Stimulated activated CD8-positive, alpha-beta memory T cell treated with anti-CD3 and anti-CD28 coated beads, Interleukin-12 subunit alpha, Interleukin-12 subunit beta, amount 100 ng/mL, for 24 hours (primary cell): ENCODE data around the gene DCST1.
A peak's percentile ranks its signal among the peaks of the same experiment; 100 is the strongest.

Source experiments
- DNase-seq: peaks from one replicate; pipeline ENCODE4 v3.0.0-alpha.2; 2020; ENCODE audit errors: extremely low read depth

DCST1 gene

GRCh38 chr1:155035936-155036335 is 2.3 kb downstream of the DCST1 start:
- no peak for DNase-seq

GRCh38 chr1:155037043-155037442 is 3.4 kb downstream of the DCST1 start:
- no peak for DNase-seq

GRCh38 chr1:155037851-155038441 is 4.3 kb downstream of the DCST1 start:
- DNase-seq, result no peak

DNA sequence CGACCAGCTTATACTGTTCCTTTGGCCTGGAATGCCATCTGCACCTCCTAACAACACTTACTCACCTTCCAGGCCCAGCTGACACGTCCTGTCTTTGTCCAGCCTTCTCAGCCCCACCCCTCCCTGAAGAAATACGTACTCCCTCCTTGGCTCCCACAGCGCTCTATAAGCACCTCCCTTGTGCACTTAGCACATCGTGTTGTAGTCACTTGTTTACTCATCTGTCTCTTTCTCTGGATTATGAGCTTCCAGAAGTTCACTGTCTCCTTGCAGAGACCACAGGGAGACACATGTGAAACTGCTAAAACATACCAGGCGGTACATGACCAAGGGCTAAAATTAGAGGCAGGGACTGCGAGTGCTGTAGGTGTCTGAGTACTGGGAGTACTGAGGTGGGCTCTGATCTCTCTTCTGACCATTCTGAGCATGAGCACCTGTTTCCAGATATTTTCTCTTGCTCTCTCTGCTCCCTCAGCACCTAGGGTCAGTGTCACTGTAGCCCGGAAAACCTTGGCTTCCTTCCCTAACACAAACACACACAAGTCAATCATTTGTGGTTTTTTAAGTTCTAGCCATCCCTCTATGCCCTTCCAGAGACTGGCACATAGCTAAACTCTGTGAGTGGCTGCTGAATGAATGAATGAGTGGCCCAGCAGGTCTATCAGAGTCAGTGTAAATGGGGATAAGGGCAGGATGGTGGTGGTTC is 5.1 kb downstream of the DCST1 start:
- no peak for DNase-seq

- no peak for DNase-seq
These were observed 5.7 kb downstream of the DCST1 start for GRCh38 chr1:155039308-155039669.

- no peak for DNase-seq
These were observed 6.9 kb downstream of the DCST1 start for GRCh38 chr1:155040358-155041093.

DNA sequence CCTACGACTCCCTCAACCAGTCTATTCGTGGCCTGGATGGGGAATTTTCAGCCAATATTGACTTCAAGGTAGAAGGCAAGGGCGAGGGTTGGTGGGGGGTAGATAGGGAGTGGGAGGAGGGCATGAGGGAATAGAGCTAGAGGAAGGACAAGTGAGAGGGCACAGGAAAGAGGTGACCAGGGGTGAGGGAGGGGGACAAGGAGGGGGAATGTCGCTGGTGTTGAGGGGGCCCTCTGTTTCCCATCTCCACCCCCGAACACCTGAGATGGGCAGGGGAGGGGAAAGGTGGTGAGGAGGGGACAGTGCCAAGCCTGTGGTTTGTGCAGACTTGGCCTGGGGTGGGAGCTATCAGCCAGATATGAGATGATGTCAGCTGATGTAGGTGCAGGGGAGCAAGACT is 9.2 kb downstream of the DCST1 start:
- no peak for DNase-seq

GRCh38 chr1:155043301-155043702 is 9.7 kb downstream of the DCST1 start:
- DNase-seq, result no peak

GRCh38 chr1:155043793-155044192 is 10.2 kb downstream of the DCST1 start:
- no peak for DNase-seq

GRCh38 chr1:155044365-155044764 is 10.7 kb downstream of the DCST1 start:
- no peak for DNase-seq

GRCh38 chr1:155044812-155045657 is 11.4 kb downstream of the DCST1 start:
- DNase-seq, result no peak

DNA sequence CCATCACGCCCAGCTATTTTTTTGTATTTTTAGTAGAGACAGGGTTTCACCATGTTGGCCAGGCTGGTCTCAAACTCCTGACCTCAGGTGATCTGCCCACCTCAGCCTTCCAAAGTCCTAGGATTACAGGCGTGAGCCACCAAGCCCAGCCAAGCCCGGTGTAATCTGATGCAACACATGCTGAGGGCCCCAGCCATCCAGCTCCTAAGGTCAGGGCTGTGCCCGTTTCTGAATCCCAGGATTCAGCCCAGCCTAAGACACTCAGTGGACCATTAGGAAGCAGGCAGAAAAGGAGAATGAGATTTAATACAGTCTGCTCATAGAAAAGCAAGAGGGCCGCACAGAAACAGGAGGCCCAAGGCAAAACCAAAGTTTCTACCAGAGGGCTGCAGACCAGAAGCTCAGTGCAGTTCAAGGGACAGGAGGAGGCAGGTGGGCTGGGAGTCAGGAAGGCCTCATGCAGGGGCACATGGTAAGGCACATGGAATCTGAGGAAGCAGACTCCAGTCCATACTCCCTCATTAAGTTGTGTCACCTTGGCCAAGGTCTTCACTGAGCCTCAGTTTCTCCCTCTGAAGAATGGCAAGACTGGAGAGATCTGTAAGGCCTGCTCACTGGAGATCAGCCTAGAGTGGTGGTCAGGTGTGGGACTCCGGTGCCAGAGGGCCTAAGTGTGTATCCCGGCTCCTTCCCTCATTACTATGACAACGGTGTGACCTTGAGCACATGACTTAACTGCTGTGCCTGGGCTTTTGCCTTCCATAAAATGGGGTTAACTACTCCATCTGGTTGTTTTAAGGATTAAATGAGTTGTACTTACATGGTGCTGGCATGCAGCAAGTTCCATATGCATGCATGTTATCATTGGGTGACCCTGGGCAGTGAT is 15.1 kb downstream of the DCST1 start:
- DNase-seq, result no peak

DNA sequence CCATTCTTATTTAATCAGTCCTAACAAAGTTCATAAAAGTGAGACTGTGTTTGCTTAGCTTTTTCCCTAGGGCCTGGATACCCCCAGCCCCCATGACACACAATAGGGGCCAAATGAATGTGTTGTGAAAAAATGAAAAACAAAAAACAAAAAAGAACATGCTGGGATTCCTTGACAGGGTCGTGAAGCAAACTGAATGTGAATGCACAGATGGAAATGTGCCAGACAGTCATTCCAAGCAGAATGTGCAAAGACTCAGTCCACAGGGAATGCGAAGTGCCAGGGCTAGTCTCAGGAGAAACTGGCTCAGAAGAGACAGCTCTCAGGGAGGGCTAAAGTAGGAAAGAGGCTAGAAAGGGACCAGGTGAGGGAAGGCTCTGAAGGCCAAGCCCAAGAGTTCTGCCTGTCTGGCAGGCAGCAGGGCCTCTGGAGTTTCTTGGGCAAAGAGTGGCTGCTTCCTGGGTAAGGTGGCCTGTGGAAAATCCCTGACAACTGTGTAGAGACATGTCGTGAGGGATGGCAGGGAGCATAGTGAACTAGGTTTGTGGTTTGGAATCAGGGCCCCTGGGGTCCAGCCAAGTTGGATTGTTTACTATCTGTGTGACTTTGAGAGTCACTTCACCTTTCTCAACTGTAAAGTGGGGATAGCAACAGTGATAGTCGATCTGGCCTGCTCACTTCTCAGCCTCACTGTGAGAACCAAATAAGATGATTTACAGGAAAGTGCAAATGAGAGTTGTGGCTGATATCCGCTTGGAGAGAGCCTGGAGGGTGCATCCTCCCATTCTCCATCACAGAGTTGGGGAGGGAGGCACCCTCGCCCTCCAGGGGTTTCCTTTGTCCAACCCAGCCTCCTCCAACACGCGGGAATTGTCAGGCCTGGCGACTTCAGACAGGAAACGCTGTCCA is 16.3 kb downstream of the DCST1 start:
- no peak for DNase-seq

DNA sequence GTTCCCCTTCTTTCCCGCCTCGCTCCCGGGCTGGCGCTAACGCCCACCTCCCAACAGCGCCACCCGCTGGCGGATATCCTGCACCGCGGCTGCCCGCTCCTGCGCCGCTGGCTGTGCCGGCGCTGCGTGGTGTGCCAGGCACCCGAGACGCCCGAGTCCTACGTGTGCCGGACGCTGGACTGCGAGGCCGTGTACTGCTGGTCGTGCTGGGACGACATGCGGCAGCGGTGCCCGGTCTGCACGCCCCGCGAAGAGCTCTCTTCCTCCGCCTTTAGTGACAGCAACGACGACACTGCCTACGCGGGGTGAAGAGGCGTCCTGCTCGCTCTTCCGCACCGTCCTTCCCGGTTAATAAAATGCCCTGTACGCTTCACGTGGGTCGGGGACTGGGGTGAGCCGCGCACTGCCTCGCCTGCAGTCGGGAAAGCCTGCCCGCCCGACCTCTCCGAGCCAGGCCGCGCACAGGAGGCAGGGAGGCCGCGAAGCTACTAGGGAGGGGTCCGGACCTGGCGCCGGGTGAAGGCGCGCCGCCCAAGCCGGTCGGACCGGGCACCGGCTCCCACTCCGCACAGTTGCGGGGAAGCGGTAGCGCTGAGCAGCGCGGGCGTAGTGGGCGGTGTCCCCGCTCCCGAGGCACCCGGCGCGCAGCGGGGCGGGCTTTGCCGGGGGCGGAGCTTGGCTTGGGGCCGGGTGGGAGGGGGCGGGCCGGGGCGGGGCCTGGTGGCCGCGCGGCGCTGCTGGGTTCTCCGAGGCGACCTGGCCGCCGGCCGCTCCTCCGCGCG is 17.1 kb downstream of the DCST1 start, which contains the start of gene ADAM15:
TSS of gene ADAM15 (plus strand) at position 757 of the 782 bp plus-strand sequence. CDS start 71 bp downstream, outside the sequence.
- peak; percentile 55 for DNase-seq

DNA sequence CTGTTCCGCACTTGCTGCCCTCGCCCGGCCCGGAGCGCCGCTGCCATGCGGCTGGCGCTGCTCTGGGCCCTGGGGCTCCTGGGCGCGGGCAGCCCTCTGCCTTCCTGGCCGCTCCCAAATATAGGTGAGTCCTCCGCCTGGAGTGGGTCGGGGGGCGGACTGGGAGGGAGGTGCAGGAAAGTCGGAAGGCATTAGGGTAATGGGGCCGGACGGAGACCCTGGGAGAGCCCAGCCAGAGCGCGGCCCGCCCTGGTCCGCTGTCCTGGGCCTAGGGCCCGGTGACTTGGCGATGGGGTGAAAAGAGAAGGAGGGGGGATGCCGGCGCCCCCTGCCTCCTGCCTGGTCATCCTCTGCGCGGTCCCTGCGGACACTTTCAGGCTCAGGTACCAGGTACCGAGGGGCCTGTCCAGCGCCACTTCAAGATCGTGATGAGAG is 17.7 kb downstream of the DCST1 start:
- DNase-seq, result no peak

DNA sequence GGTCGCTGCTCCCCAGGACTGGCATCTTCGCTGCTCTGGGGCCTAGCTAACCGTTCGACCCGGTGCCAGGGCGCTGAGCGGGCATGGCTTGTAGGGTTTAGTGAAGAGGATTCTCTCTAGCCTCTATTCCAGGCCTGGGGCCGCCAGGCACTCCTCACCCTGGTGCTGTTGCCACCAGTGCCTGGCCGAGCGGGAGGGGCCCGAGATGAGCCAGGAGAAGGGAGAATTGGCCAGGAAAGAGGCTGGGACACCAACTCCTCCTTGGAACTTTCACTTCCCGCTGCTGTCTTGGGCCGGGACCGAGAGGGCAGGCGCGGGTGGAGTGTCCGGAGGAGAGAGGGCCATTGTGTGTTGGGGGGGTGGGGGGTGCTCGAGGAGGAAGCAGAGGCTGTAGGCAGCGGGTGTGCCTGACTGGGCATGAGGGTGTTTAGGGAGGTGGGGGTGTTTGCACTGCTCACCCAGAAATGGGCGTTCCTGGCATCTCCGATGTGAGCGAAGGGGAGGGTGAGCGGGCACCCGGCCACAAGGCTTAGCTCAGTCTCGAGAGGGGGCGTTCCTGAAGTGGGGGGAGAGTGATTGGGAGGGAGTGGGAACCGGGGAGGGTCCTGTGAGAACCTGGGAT is 18.3 kb downstream of the DCST1 start:
- DNase-seq, result no peak

- DNase-seq, result no peak
These were observed 19.1 kb downstream of the DCST1 start for GRCh38 chr1:155052439-155053395.
